Gastrocnemius medialis (tissue), 4 donors: ENCODE data around the gene ST8SIA5. TPM values are rescaled to one million over a fixed set of nuclear protein-coding genes. Genes with fewer than 3 reads are reported as not detected.

ENCODE experiments used
- ATAC-seq, 2 donors: fragments of 150-250 bp; one replicate each; pipeline ENCODE4 v1.9.1; 2016
- DNase-seq, 2 donors: peaks; one replicate each; pipeline ENCODE4 v3.0.0-alpha.2; 2019
- H3K27ac ChIP-seq, 4 donors: fragments of 200-600 bp; sonication (generic); 1 replicate in 1 of 4; 2 replicates in 3 of 4; pipeline ENCODE4 v1.5.1; 2016 to 2018; ENCODE audit warnings: mild to moderate bottlenecking in 2 of 4, moderate library complexity in 1 of 4
- H3K27me3 ChIP-seq, 3 donors: fragments of 200-600 bp; sonication (generic) in 2 of 3; 1 replicate in 1 of 3; 2 replicates in 2 of 3; pipeline versions ENCODE4 v1.5.1 to v1.6.0; 2016 to 2019; ENCODE audit warnings: mild to moderate bottlenecking in 1 of 3, moderate library complexity in 1 of 3
- H3K36me3 ChIP-seq, 2 donors: fragments of 200-600 bp; sonication (generic) in 1 of 2; one replicate each; pipeline ENCODE4 v1.5.1; 2017 to 2018
- H3K4me1 ChIP-seq, 2 donors: fragments of 200-600 bp; sonication (generic) in 1 of 2; one replicate each; pipeline ENCODE4 v1.5.1; 2016 to 2017; ENCODE audit warnings: mild to moderate bottlenecking in 2 of 2
- H3K4me3 ChIP-seq, 4 donors: fragments of 200-600 bp; sonication (generic) in 3 of 4; 1 replicate in 1 of 4; 2 replicates in 3 of 4; pipeline ENCODE4 v1.5.1; 2016 to 2019; ENCODE audit warnings: mild to moderate bottlenecking in 2 of 4
- H3K9me3 ChIP-seq, 3 donors: fragments of 200-600 bp; sonication (generic) in 2 of 3; 1 replicate in 1 of 3; 2 replicates in 2 of 3; pipeline ENCODE4 v1.5.1; 2016 to 2019
- CTCF ChIP-seq, 5 experiments: fragments of 450-650 bp in 3 of 5; fragments of 200-600 bp in 2 of 5; sonication (generic) in 2 of 5; IDR thresholded peaks in 4 of 5; conservative IDR thresholded peaks in 1 of 5; 1 replicate in 4 of 5; 2 replicates in 1 of 5; pipeline ENCODE4 v1.5.1; 2016 to 2019; ENCODE audit warnings: antibody characterized with exemption in 5 of 5, mild to moderate bottlenecking in 3 of 5, moderate library complexity in 3 of 5
- POLR2A ChIP-seq, 2 donors: fragments of 450-650 bp; IDR thresholded peaks; one replicate each; pipeline ENCODE4 v1.6.1; 2017; ENCODE audit warnings: antibody characterized with exemption in 2 of 2, mild to moderate bottlenecking in 2 of 2, moderate library complexity in 2 of 2
- in situ Hi-C, 4 donors: fragments of 200-750 bp; cut with MboI; loops; one replicate each; pipeline versions ENCODE4 v1.15.0 to v1.8.0; 2017; ENCODE audit warnings: low sequenced_read_pairs in 4 of 4
- intact Hi-C: fragments of 100-400 bp; cut with DNase I; formaldehyde crosslinking; loops from one replicate; pipeline ENCODE4 v1.15.1; 2023; ENCODE audit warnings: low total_unique reads
- total RNA-seq, 4 donors: library from RNA; depleted of rRNA; stranded (reverse); fragments of >200 nt; gene quantifications; one replicate each; pipeline versions ENCODE4 v1.1.0 to v1.2.3, GENCODE V29; 2016

Gene ST8SIA5
- total RNA-seq, 4 donors from 2014 or later: 1.7 to 7.7 (median 3.6) TPM

DNA sequence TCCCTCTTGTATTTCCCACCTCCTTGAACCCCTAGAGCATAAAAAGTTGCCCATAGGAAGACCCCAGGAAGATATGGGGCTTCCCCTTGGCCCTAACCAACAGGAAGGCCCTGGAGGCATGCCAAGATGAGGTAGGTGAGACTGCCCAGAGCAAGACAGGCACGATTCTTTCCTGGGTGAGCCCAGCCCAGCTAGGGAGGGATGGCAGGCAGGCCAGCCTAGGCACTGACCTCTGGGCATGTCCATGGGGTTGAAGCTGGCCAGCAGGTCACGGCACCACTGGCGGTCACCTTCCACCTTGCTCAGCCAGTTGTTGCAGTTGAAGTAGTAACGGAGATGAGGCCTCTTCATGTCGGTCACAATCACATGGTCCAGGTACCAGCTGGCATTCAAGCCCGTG, 117.5 kb downstream of the ST8SIA5 start:
- Histone ChIP-seq H3K4me3 (no peak overlapping the region), H3K4me1 (no peaks in the 10 kb centered on the region), H3K9me3 (no peaks in the 10 kb centered on the region), H3K36me3 (no peaks in the 10 kb centered on the region), H3K27me3 (no peaks in the 10 kb centered on the region), H3K27ac (no peak overlapping the region)
- intact Hi-C loops: no loop called here
- DNase-seq: no peak
- in situ Hi-C loops: no loop called here
- ATAC-seq: no peak
- TF ChIP-seq POLR2A (IDR thresholded peaks at IDR 0.05): no peak
- no peak for TF ChIP-seq CTCF (IDR thresholded peaks at IDR 0.05 in 4 of 5, conservative IDR thresholded peaks at IDR 0.05 in 1 of 5)

DNA sequence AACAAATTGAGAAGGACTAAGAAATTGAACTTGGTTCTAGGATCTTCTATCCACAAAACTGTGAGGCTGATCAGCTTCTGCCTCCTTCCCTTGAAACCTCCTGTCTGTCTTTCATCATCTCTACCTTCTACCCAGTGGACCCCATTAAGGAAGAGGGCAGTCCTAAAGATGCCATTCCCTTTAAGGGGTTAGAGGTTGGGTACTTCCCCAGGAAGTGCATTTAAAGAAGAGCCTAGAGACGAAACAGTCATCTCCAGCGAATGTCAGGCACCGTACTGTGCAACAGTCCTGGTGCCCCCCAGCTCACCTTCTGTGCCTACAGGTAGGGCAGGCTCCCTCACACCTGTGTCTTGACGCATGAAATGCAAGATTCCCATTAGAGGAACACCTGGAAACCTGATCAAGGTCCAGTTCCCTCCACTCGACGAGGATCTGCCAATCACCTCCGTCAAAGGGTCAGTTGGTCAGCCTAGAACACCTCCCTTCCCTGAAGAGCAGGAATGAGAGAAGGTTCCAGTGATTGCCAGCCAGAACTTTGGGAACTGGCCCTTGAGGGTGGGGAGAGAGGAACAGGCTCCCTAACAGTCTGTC, 120.7 kb downstream of the ST8SIA5 start:
- no peak for TF ChIP-seq POLR2A (IDR thresholded peaks at IDR 0.05)
- TF ChIP-seq CTCF (IDR thresholded peaks at IDR 0.05 in 4 of 5, conservative IDR thresholded peaks at IDR 0.05 in 1 of 5): no peak
- Histone ChIP-seq H3K27me3 (no peaks in the 10 kb centered on the region), H3K4me1 (no peaks in the 10 kb centered on the region), H3K36me3 (no peaks in the 10 kb centered on the region), H3K27ac (no peak overlapping the region), H3K9me3 (no peaks in the 10 kb centered on the region), H3K4me3 (no peak overlapping the region)
- intact Hi-C loops (no loop called here), in situ Hi-C loops (no loop called here)
- DNase-seq: no peak
- no peak for ATAC-seq

GRCh38 chr18:46632401-46633071, 124.3 kb downstream of the ST8SIA5 start:
- Histone ChIP-seq H3K4me1 (no peaks in the 10 kb centered on the region), H3K9me3 (no peaks in the 10 kb centered on the region), H3K27ac (no peak overlapping the region), H3K27me3 (no peaks in the 10 kb centered on the region), H3K4me3 (no peak overlapping the region), H3K36me3 (no peaks in the 10 kb centered on the region)
- TF ChIP-seq CTCF (IDR thresholded peaks at IDR 0.05 in 4 of 5, conservative IDR thresholded peaks at IDR 0.05 in 1 of 5): no peak
- no peak for TF ChIP-seq POLR2A (IDR thresholded peaks at IDR 0.05)
- DNase-seq: no peak
- no peak for ATAC-seq
- intact Hi-C loops (no loop called here), in situ Hi-C loops (no loop called here)

- Histone ChIP-seq H3K36me3 (no peaks in the 10 kb centered on the region), H3K4me3 (no peak overlapping the region), H3K4me1 (no peaks in the 10 kb centered on the region), H3K27ac (no peak overlapping the region), H3K27me3 (peaks cover 0 to under 1% (median 0%) of the 10 kb centered on the region in 3 donors), H3K9me3 (no peaks in the 10 kb centered on the region)
- DNase-seq (no peak), ATAC-seq (no peak)
- in situ Hi-C loops: no loop called here
- intact Hi-C loops: no loop called here
- TF ChIP-seq POLR2A (IDR thresholded peaks at IDR 0.05) (no peak), CTCF (IDR thresholded peaks at IDR 0.05 in 4 of 5, conservative IDR thresholded peaks at IDR 0.05 in 1 of 5) (no peak)
Measured at GRCh38 chr18:46630991-46631390, 125.9 kb downstream of the ST8SIA5 start.
